Retinal pigment epithelial cell (primary cell): Measurements from ENCODE around the gene FYN.
A peak's percentile ranks its signal among the peaks of the same experiment; 100 is the strongest.

Experiments used
- DNase-seq: peaks from one replicate; pipeline ENCODE4 v3.0.0-alpha.2; 2010; ENCODE audit warnings: low read depth
- H3K4me3 ChIP-seq: 2 replicates; pipeline ENCODE4 v1.5.1; 2011; ENCODE audit warnings: mild to moderate bottlenecking, low read length, control low read depth, moderate library complexity
- CTCF ChIP-seq: conservative IDR thresholded peaks from 2 replicates; pipeline ENCODE4 v1.5.1; 2011; ENCODE audit warnings: low read depth, low read length, control low read depth, inconsistent platforms

The FYN gene

GRCh38 chr6:111672761-111673450 is 200.3 kb downstream of the FYN start:
- no peak for TF ChIP-seq CTCF
- no peak for DNase-seq
- no peak overlapping the region for H3K4me3 ChIP-seq

- H3K4me3 ChIP-seq = no peak overlapping the region
- no peak for DNase-seq
- TF ChIP-seq CTCF = no peak
Observed at GRCh38 chr6:111669326-111669725, 203.9 kb downstream of the FYN start.

GRCh38 chr6:111668410-111668809 is 204.8 kb downstream of the FYN start:
- TF ChIP-seq CTCF = peak; percentile 39
- no peak for DNase-seq
- H3K4me3 ChIP-seq = no peak overlapping the region

GRCh38 chr6:111667931-111668330 is 205.3 kb downstream of the FYN start:
- TF ChIP-seq CTCF = no peak
- no peak overlapping the region for H3K4me3 ChIP-seq
- DNase-seq = no peak

GRCh38 chr6:111666847-111667246 is 206.4 kb downstream of the FYN start:
- DNase-seq = no peak
- TF ChIP-seq CTCF = no peak

GRCh38 chr6:111664565-111665030 is 208.7 kb downstream of the FYN start:
- H3K4me3 ChIP-seq = no peak overlapping the region
- no peak for TF ChIP-seq CTCF
- no peak for DNase-seq

More at GRCh38 chr6:111666847-111667246, 206.4 kb downstream of the FYN start:
- no peak overlapping the region for H3K4me3 ChIP-seq
